Caco-2 (cell line): Measurements from ENCODE around the gene OXCT1. TPM values are rescaled to one million over a fixed set of nuclear protein-coding genes. Genes with fewer than 3 reads are reported as not detected.

ENCODE experiments used
- BruUV-seq: library from RNA; stranded (reverse); fragments of 400-500 nt; replicated peaks from 2 replicates; lab custom pipeline; 2021; lab: Mats Ljungman, UMichigan
- CTCF ChIA-PET: fragments of 300-600 bp; sonication (Branson Sonifier 250); formaldehyde crosslinking; loops from one replicate; lab custom pipeline; 2022; ENCODE audit warnings: antibody characterized with exemption; lab: Charles Lee
- POLR2A ChIA-PET: fragments of 300-600 bp; sonication (Branson Sonifier 250); formaldehyde crosslinking; loops from one replicate; lab custom pipeline; 2022; ENCODE audit warnings: antibody characterized with exemption; lab: Charles Lee
- DNase-seq, 2 experiments: peaks; one replicate each; pipeline versions ENCODE4 v3.0.0 to v3.0.0-alpha.2; 2020 to 2022
- H3K27me3 ChIP-seq: replicated peaks from 2 replicates; pipeline ENCODE4 v1.6.0; 2011; ENCODE audit warnings: low read length; ENCODE audit not compliant: control insufficient read depth, insufficient read depth
- H3K36me3 ChIP-seq: 2 replicates; pipeline ENCODE4 v1.5.1; 2011; ENCODE audit warnings: low read length; ENCODE audit not compliant: control insufficient read depth, insufficient read depth
- H3K4me1 ChIP-seq: fragments of 250-450 bp; sonication (Bioruptor Pico); 2 replicates; pipeline ENCODE4 v1.5.1; 2020; ENCODE audit warnings: mild to moderate bottlenecking
- H3K4me3 ChIP-seq: 2 replicates; pipeline ENCODE4 v1.5.1; 2011; ENCODE audit warnings: low read depth, mild to moderate bottlenecking, control low read depth, low read length
- H3K9me3 ChIP-seq: fragments of 250-450 bp; sonication (Bioruptor Pico); 2 replicates; pipeline ENCODE4 v1.5.1; 2020; ENCODE audit warnings: mild to moderate bottlenecking, moderate library complexity
- H3K27ac Mint-ChIP-seq: one replicate; pipeline ENCODE4 v1.8.0; 2022; ENCODE audit warnings: mixed read lengths; ENCODE audit not compliant: unreplicated experiment
- H3K27me3 Mint-ChIP-seq: one replicate; pipeline ENCODE4 v1.8.0; 2022; ENCODE audit warnings: mixed read lengths; ENCODE audit not compliant: insufficient read depth, unreplicated experiment
- H3K36me3 Mint-ChIP-seq: one replicate; pipeline ENCODE4 v1.8.0; 2022; ENCODE audit warnings: mild to moderate bottlenecking, mixed read lengths; ENCODE audit not compliant: insufficient read depth, unreplicated experiment
- H3K4me1 Mint-ChIP-seq: one replicate; pipeline ENCODE4 v1.8.0; 2022; ENCODE audit warnings: low read depth, mixed read lengths; ENCODE audit not compliant: unreplicated experiment
- H3K4me3 Mint-ChIP-seq: one replicate; pipeline ENCODE4 v1.8.0; 2022; ENCODE audit warnings: mild to moderate bottlenecking, moderate library complexity, mixed read lengths; ENCODE audit not compliant: unreplicated experiment
- H3K9me3 Mint-ChIP-seq: one replicate; pipeline ENCODE4 v1.8.0; 2022; ENCODE audit warnings: mixed read lengths; ENCODE audit not compliant: unreplicated experiment
- intact Hi-C: fragments of 100-400 bp; cut with micrococcal nuclease; formaldehyde crosslinking; loops from one replicate; pipeline ENCODE4 v1.10.0; 2022; ENCODE audit not compliant: unreplicated experiment
- total RNA-seq: library from RNA; stranded (reverse); gene quantifications from 2 replicates; pipeline ENCODE4 v1.2.3, GENCODE V29; 2022
- TF ChIP-seq, protein P1 (sequence below), 2 experiments: fragments of 200-600 bp in 1 of 2; IDR thresholded peaks; 1 replicate in 1 of 2; 2 replicates in 1 of 2; pipeline versions ENCODE4 v1.5.1 to v1.8.0; 2011 to 2022; ENCODE audit warnings: antibody characterized with exemption in 1 of 2, control low read depth in 1 of 2, inconsistent platforms in 1 of 2, low read depth in 1 of 2, low read length in 1 of 2, mild to moderate bottlenecking in 1 of 2, moderate library complexity in 1 of 2; ENCODE audit not compliant: insufficient read depth in 1 of 2, severe bottlenecking in 1 of 2, unreplicated experiment in 1 of 2

Gene OXCT1
- total RNA-seq, 1 experiment from 2014 or later: 22.5 TPM

GRCh38 chr5:41772056-41772455 lies 98.2 kb downstream of the OXCT1 start:
- TF ChIP-seq, protein P1, sequence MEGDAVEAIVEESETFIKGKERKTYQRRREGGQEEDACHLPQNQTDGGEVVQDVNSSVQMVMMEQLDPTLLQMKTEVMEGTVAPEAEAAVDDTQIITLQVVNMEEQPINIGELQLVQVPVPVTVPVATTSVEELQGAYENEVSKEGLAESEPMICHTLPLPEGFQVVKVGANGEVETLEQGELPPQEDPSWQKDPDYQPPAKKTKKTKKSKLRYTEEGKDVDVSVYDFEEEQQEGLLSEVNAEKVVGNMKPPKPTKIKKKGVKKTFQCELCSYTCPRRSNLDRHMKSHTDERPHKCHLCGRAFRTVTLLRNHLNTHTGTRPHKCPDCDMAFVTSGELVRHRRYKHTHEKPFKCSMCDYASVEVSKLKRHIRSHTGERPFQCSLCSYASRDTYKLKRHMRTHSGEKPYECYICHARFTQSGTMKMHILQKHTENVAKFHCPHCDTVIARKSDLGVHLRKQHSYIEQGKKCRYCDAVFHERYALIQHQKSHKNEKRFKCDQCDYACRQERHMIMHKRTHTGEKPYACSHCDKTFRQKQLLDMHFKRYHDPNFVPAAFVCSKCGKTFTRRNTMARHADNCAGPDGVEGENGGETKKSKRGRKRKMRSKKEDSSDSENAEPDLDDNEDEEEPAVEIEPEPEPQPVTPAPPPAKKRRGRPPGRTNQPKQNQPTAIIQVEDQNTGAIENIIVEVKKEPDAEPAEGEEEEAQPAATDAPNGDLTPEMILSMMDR (IDR thresholded peaks at IDR 0.05; ENCODE audit: insufficient read depth in 1 of 2, low read depth in 1 of 2, low read length in 1 of 2, severe bottlenecking in 1 of 2, unreplicated experiment in 1 of 2): no peak
- ChIA-PET POLR2A (no interaction called here), CTCF (no interaction called here)
- Mint-ChIP-seq H3K4me1 (no peaks in the 10 kb centered on the region), H3K27me3 (no peaks in the 10 kb centered on the region), H3K9me3 (no peaks in the 10 kb centered on the region), H3K4me3 (no peak overlapping the region), H3K27ac (no peak overlapping the region), H3K36me3 (peaks cover 4% of the 10 kb centered on the region)
- intact Hi-C loops: no loop called here
- no peak for DNase-seq
- no TSS peak for BruUV-seq
- H3K36me3 ChIP-seq: no peaks in the 10 kb centered on the region
- H3K27me3 ChIP-seq: no peaks in the 10 kb centered on the region
- no peak overlapping the region for H3K4me3 ChIP-seq
- H3K4me1 ChIP-seq: no peaks in the 10 kb centered on the region
- no peaks in the 10 kb centered on the region for H3K9me3 ChIP-seq

DNA sequence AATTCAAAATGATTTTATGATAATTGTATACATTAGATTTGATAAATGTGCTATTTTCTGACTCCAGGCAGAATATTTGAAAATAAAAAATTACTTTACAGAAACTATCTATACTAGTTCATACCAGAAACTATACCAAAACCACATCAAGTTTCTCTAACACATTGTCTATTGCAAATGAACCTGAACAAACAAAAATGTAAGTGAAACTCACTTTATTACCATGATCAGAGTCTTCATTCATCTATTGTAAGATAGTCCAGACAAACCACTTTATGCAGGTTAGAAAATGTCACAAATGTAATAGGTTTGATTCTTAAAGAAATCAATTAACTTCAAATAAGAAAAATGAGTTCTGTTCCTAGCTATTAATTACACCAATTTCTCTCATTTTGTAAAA lies 99.4 kb downstream of the OXCT1 start:
- Mint-ChIP-seq H3K27me3 (no peaks in the 10 kb centered on the region), H3K4me1 (no peaks in the 10 kb centered on the region), H3K9me3 (no peaks in the 10 kb centered on the region), H3K4me3 (no peak overlapping the region), H3K27ac (no peak overlapping the region), H3K36me3 (peaks cover 4% of the 10 kb centered on the region)
- no TSS peak for BruUV-seq
- intact Hi-C loops: no loop called here
- CTCF ChIA-PET: no interaction called here
- POLR2A ChIA-PET: no interaction called here
- H3K4me1 ChIP-seq: no peaks in the 10 kb centered on the region
- H3K9me3 ChIP-seq: no peaks in the 10 kb centered on the region
- TF ChIP-seq, protein P1 (IDR thresholded peaks at IDR 0.05; ENCODE audit: insufficient read depth in 1 of 2, low read depth in 1 of 2, low read length in 1 of 2, severe bottlenecking in 1 of 2, unreplicated experiment in 1 of 2): no peak
- no peak overlapping the region for H3K4me3 ChIP-seq
- H3K27me3 ChIP-seq: no peaks in the 10 kb centered on the region
- H3K36me3 ChIP-seq: no peaks in the 10 kb centered on the region
- no peak for DNase-seq

DNA sequence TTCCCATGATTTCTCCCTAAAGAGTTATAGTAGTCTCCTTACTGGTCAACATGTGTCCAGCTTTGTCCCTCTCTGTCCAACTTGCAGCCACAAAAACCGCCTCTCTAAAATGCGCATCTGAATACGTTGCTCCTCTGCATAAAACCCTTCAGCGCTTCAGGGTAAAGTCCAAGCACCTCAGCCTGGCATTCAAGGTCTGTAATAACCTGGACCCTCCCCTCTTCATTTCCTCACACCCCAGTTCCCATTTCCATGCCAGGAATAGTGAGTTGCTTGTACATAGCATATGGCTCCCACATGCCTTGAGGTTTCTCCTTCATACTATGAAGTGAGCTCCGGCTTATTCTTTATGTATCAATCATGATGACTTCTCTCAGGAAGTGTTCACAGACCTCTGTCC lies 101.5 kb downstream of the OXCT1 start:
- H3K4me3 Mint-ChIP-seq: no peak overlapping the region
- POLR2A ChIA-PET: no interaction called here

More for the DNA sequence above, 101.5 kb downstream of the OXCT1 start:
- intact Hi-C loops: no loop called here
- H3K9me3 ChIP-seq: no peaks in the 10 kb centered on the region
- H3K36me3 ChIP-seq: no peaks in the 10 kb centered on the region
- TF ChIP-seq, protein P1 (IDR thresholded peaks at IDR 0.05; ENCODE audit: insufficient read depth in 1 of 2, low read depth in 1 of 2, low read length in 1 of 2, severe bottlenecking in 1 of 2, unreplicated experiment in 1 of 2): no peak
- H3K4me1 ChIP-seq: no peaks in the 10 kb centered on the region
- no peak overlapping the region for H3K27ac Mint-ChIP-seq
- no peaks in the 10 kb centered on the region for H3K27me3 ChIP-seq
- no peak for DNase-seq
- no peaks in the 10 kb centered on the region for H3K4me1 Mint-ChIP-seq
- H3K4me3 ChIP-seq: no peak overlapping the region
- H3K9me3 Mint-ChIP-seq: no peaks in the 10 kb centered on the region
- CTCF ChIA-PET: no interaction called here
- peaks cover 4% of the 10 kb centered on the region for H3K36me3 Mint-ChIP-seq
- no peaks in the 10 kb centered on the region for H3K27me3 Mint-ChIP-seq
- no TSS peak for BruUV-seq
